Mononuclear cell (primary cell): ENCODE measurements around the gene MAGI1. TPM values are rescaled to one million over a fixed set of nuclear protein-coding genes. Genes with fewer than 3 reads are reported as not detected.

Source experiments
- H3K27me3 ChIP-seq: 2 replicates; pipeline ENCODE4 v1.6.0; 2011; ENCODE audit warnings: low read length, control low read depth; ENCODE audit not compliant: insufficient read depth
- H3K4me1 ChIP-seq: 2 replicates; pipeline ENCODE4 v1.5.1; 2011; ENCODE audit warnings: mild to moderate bottlenecking, low read length, control low read depth; ENCODE audit not compliant: insufficient read depth
- H3K4me3 ChIP-seq: 2 replicates; pipeline ENCODE4 v1.5.1; 2011; ENCODE audit warnings: mild to moderate bottlenecking, low read length, moderate library complexity
- H3K9me3 ChIP-seq: 2 replicates; pipeline ENCODE4 v1.5.1; 2011; ENCODE audit warnings: low read depth, mild to moderate bottlenecking, control low read depth, low read length
- total RNA-seq: library from RNA; depleted of rRNA; stranded (reverse); fragments of >200 nt; gene quantifications from one replicate; pipeline ENCODE4 v1.2.3, GENCODE V29; 2012

The MAGI1 gene
- total RNA-seq, 1 donor = not detected

DNA sequence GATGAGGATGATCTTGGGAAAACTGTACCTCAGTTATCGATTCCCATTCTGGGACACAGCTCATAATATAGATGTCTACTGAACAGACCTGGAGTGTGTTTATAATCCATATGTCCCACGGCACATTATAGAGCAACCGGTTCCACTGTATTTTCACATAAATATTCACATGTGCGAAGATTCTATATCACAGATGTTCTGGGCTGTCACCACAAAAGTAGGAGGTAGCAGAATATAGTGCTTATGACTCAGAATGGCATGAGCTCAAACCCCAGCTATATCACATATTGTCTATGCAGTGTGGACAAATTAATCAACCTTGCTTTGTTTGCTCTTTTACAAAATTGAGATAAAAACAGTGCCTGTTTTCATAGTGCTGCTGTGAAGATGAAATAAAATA is 710.6 kb downstream of the MAGI1 start:
- no peaks in the 10 kb centered on the region for H3K9me3 ChIP-seq
- no peak overlapping the region for H3K4me3 ChIP-seq
- no peaks in the 10 kb centered on the region for H3K4me1 ChIP-seq
- H3K27me3 ChIP-seq = no peaks in the 10 kb centered on the region

DNA sequence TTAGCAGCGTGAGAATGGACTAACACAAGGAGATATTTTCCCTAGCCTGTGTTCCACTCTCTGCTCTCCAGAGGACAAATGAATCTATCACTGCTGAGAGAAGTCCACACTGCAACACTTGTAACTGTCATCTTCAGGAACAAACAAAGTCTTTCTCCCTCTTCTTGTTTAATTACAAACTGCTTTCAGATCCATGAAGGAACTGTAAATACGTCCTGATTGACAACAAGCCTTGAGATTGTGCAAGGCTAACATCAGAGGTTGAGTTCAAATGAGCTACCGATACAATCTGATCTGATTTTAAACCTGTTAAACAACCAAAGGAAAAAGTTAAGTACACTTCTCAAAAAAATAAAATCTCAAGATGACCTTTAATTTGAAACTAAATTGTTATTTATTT is 712.1 kb downstream of the MAGI1 start:
- Histone ChIP-seq H3K9me3 (no peaks in the 10 kb centered on the region), H3K27me3 (no peaks in the 10 kb centered on the region), H3K4me3 (no peak overlapping the region), H3K4me1 (no peaks in the 10 kb centered on the region)

DNA sequence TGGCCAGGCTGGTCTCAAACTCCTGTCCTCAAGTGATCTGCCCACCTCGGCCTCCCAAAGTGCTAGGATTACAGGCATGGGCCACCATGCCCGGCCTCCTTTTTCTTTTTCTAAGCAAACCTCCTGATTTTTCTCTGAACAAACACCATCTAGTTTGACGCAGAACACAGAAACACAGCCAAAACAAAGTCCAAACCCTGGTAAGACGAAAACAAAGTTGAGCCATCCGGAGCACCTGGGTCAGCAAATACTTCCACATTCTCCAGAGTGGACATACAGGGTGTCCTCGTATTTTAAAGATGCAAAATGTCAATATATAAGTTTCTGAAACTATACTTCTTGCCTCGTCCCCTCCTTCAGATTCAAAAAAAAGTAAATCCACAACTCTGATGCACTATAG is 715.8 kb downstream of the MAGI1 start:
- no peaks in the 10 kb centered on the region for H3K27me3 ChIP-seq
- H3K4me1 ChIP-seq = no peaks in the 10 kb centered on the region
- H3K9me3 ChIP-seq = no peaks in the 10 kb centered on the region
- H3K4me3 ChIP-seq = no peak overlapping the region

DNA sequence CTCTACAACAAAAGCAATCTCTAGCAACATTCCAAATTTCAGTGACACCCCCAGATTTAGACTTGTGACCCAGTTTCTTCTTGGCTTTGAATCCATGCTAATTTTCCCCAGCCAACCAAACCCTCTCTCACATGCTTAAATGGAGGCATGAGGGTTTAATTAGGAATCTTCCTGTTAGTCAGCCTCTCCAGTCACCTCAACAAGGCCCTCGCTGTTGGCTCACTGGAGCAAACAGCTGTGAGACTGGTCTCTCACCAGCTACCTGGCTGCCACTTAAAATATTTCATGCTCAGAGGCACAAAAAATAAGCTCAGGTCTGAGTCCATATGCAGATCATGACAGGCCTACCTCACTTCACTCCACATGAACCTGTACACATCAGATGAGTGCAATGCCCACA is 720.5 kb downstream of the MAGI1 start:
- H3K27me3 ChIP-seq = no peaks in the 10 kb centered on the region
- no peaks in the 10 kb centered on the region for H3K9me3 ChIP-seq
- H3K4me3 ChIP-seq = no peak overlapping the region
- H3K4me1 ChIP-seq = no peaks in the 10 kb centered on the region

DNA sequence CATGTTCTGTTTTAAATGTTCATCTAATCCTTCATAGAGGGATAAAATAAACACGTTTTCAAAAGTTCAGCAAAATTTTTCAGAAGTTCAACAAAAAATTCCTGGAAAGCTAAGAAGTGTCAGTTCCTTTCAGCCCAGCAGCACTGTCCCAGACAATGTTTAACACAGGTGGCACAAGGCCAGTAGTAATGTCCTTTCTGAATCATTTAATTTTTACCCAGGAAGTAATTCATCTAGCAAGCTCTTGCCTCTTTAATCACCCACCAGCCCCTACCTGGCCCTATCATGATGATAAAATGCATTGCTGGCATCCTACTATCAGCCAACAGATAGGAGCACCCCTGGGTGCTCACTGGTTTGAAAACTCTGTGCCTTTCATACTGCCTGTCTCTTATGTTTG is 723.8 kb downstream of the MAGI1 start:
- Histone ChIP-seq H3K27me3 (no peaks in the 10 kb centered on the region), H3K4me3 (no peak overlapping the region), H3K9me3 (no peaks in the 10 kb centered on the region), H3K4me1 (no peaks in the 10 kb centered on the region)

DNA sequence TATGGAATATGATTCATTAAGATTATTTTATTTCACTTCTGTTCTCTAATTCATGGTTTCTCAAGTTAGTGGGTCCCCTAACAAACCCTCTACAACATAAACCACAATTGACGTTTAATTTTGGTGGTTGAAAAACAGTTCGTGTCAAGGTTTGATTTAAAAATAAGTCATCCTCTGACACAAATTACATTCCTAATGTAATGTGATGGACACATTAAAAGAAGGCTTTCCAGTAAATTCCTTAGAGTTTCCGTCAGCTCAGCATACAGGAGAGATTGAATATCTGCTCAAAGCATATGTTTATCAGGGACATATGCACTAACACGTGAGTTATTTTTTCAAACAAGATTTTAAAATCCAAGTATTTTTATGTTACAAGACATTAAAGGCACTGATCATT is 724.4 kb downstream of the MAGI1 start:
- H3K4me3 ChIP-seq = no peak overlapping the region
- H3K9me3 ChIP-seq = no peaks in the 10 kb centered on the region
- no peaks in the 10 kb centered on the region for H3K27me3 ChIP-seq
- H3K4me1 ChIP-seq = no peaks in the 10 kb centered on the region

DNA sequence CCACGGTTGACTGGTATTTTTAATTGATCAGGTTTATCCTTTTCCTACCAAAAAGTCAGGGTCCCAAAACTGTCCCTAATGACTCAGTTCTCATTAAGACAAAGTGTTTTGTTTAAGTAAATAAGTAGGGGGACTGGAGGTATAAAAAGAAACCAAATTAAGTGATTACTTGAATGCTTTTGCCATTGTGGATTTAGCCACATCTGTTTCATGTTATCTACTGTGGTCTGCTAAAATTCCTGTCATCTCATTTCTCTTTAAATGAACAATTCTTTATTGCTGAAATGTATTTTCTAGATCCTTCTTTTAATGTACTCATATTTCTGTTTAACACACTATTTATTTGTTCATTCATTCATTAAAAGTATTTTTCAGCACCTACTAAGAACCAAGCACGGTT is 725.1 kb downstream of the MAGI1 start:
- Histone ChIP-seq H3K9me3 (no peaks in the 10 kb centered on the region), H3K27me3 (no peaks in the 10 kb centered on the region), H3K4me3 (no peak overlapping the region), H3K4me1 (no peaks in the 10 kb centered on the region)

DNA sequence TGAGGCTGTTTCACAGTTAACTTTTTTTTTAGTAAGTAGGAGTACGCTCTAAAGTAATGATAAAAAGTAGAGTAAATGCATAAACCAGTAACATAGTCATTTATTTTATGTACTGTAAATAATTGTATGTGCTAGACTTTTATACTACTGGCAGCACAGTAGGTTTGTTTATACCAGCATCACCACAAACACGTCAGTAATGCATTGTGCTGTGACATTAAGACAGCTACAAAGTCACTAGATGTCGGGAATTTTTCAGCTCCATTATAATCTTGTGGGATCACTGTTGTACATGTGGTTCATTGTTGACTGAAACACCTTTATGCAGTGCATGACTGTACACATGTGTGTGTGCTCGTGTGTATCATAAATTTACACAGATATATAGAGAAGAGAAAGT is 732.9 kb downstream of the MAGI1 start:
- Histone ChIP-seq H3K9me3 (no peaks in the 10 kb centered on the region), H3K27me3 (no peaks in the 10 kb centered on the region), H3K4me3 (no peak overlapping the region), H3K4me1 (no peaks in the 10 kb centered on the region)

Other genes starting within 250 kb of the MAGI1 start
- 30.5 TPM for gene SLC25A26, start 182.1 kb upstream of the MAGI1 start, total RNA-seq